Activated CD8-positive, alpha-beta memory T cell treated with anti-CD3 and anti-CD28 coated beads for 24 hours (primary cell): Measurements from ENCODE around the gene SULF2.

ENCODE experiments used
- DNase-seq: peaks from one replicate; pipeline ENCODE4 v3.0.0-alpha.2; 2020

The SULF2 gene

GRCh38 chr20:47735412-47736400 lies 49.6 kb downstream of the SULF2 start:
- no peak for DNase-seq

- DNase-seq, result no peak
Measured at GRCh38 chr20:47734870-47735269, 50.4 kb downstream of the SULF2 start.

- no peak for DNase-seq
Measured at GRCh38 chr20:47733892-47734291, 51.4 kb downstream of the SULF2 start.

GRCh38 chr20:47730744-47731143 lies 54.5 kb downstream of the SULF2 start:
- no peak for DNase-seq

- DNase-seq, result no peak
Measured at GRCh38 chr20:47729472-47729871, 55.8 kb downstream of the SULF2 start.

- no peak for DNase-seq
Measured at GRCh38 chr20:47727909-47728361, 57.3 kb downstream of the SULF2 start.

- DNase-seq, result peak; percentile 83
Measured at GRCh38 chr20:47727170-47727880, 58.0 kb downstream of the SULF2 start.

GRCh38 chr20:47726632-47727031 lies 58.6 kb downstream of the SULF2 start:
- DNase-seq, result peak; percentile 59

GRCh38 chr20:47725248-47725973 lies 59.9 kb downstream of the SULF2 start:
- DNase-seq, result peak; percentile 88

- no peak for DNase-seq
Measured at GRCh38 chr20:47724910-47725247, 60.4 kb downstream of the SULF2 start.

GRCh38 chr20:47724396-47724795 lies 60.9 kb downstream of the SULF2 start:
- DNase-seq, result no peak

- no peak for DNase-seq
Measured at GRCh38 chr20:47723322-47723721, 62.0 kb downstream of the SULF2 start.

GRCh38 chr20:47720636-47721427 lies 64.4 kb downstream of the SULF2 start:
- no peak for DNase-seq

- DNase-seq, result no peak
Measured at GRCh38 chr20:47719625-47720024, 65.7 kb downstream of the SULF2 start.

- no peak for DNase-seq
Measured at GRCh38 chr20:47719211-47719610, 66.1 kb downstream of the SULF2 start.

GRCh38 chr20:47718398-47718797 lies 66.9 kb downstream of the SULF2 start:
- DNase-seq, result no peak

GRCh38 chr20:47717421-47717820 lies 67.9 kb downstream of the SULF2 start:
- DNase-seq, result no peak

GRCh38 chr20:47713878-47714450 lies 71.3 kb downstream of the SULF2 start:
- no peak for DNase-seq

GRCh38 chr20:47713163-47713562 lies 72.1 kb downstream of the SULF2 start:
- no peak for DNase-seq

GRCh38 chr20:47711046-47711752 lies 74.1 kb downstream of the SULF2 start:
- no peak for DNase-seq

GRCh38 chr20:47710665-47711045 lies 74.6 kb downstream of the SULF2 start:
- no peak for DNase-seq
